ENCODE data around the gene DRAM2.
"Not testable (repeated sequence)": the region's sequence is repeated elsewhere in the genome, so short reads cannot be mapped to it uniquely, and the experiment has no call there.

Gene DRAM2

GRCh38 chr1:111129376-111129775 lies 10.5 kb downstream of the DRAM2 start:
- H3K9me3 Mint-ChIP-seq: peaks cover 3 to 14% of the 10 kb centered on the region in 2 donors
- H3K4me3 Mint-ChIP-seq: peak overlapping the region; percentile 16 to 64
- ATAC-seq (replicated peaks): peak in 1 of 2 donors; percentile 32
- peak overlapping the region; percentile 88 for H3K27ac Mint-ChIP-seq
- no peaks in the 10 kb centered on the region for H3K27me3 Mint-ChIP-seq
- DNase-seq: no peak
- H3K36me3 Mint-ChIP-seq: peaks cover 39 to 55% of the 10 kb centered on the region in 2 donors
- peaks cover 33 to 77% of the 10 kb centered on the region in 2 donors for H3K4me1 Mint-ChIP-seq

DNA sequence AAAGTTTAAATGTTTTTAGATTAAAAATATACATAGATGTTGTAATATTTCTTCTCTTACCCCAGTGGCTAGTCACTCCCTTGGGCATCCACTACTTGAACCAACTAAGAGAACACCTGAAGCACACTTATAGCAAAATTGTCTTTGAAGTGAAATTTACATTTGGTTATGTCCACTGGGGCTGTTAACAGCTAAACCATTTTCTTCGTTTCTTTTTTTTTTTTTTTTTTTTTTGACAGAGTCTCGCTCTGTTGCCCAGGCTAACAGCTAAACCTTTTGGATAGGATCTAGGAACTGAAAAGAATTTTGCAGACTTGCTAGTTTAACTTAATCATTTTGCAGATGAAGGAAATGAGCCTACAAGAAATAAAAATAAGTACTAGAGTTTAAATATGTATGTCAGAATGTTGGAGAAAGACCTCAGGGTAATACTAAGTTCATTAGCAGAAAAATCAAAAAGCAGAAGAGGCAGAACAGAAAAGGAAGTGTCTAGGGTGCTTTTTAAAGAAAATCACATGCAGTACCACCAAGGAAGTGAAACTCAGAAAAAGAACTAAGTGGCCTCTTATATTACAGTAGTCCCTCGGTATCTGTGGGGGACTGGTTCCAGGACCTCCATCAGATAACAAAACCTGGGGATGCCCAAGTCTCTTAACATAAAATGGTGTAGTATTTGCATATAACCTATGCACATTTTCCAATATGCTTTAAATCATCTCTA lies 11.8 kb downstream of the DRAM2 start:
- Mint-ChIP-seq H3K27ac (peak overlapping the region; percentile 95), H3K4me1 (peaks cover 35 to 78% of the 10 kb centered on the region in 2 donors), H3K9me3 (peaks cover 3 to 9% of the 10 kb centered on the region in 2 donors), H3K36me3 (peaks cover 41 to 57% of the 10 kb centered on the region in 2 donors), H3K4me3 (peak overlapping the region; percentile 4 to 62), H3K27me3 (no peaks in the 10 kb centered on the region)
- DNase-seq (peak; percentile 35), ATAC-seq (replicated peaks) (peak; percentile 94 to 95)

- no peak for DNase-seq
- peaks cover 30 to 75% of the 10 kb centered on the region in 2 donors for H3K4me1 Mint-ChIP-seq
- no peak overlapping the region for H3K4me3 Mint-ChIP-seq
- H3K9me3 Mint-ChIP-seq: peaks cover 0 to 5% of the 10 kb centered on the region in 2 donors
- no peak for ATAC-seq (replicated peaks)
- no peaks in the 10 kb centered on the region for H3K27me3 Mint-ChIP-seq
- peaks cover 44 to 54% of the 10 kb centered on the region in 2 donors for H3K36me3 Mint-ChIP-seq
- H3K27ac Mint-ChIP-seq: peak overlapping the region; percentile 82
These were observed 13.5 kb downstream of the DRAM2 start for GRCh38 chr1:111126354-111126753.

GRCh38 chr1:111116496-111116895 lies 23.4 kb downstream of the DRAM2 start:
- no peak overlapping the region for H3K27ac Mint-ChIP-seq
- H3K36me3 Mint-ChIP-seq: peaks cover 23 to 30% of the 10 kb centered on the region in 2 donors
- no peak for ATAC-seq (replicated peaks)
- H3K4me1 Mint-ChIP-seq: peaks cover 4 to 10% of the 10 kb centered on the region in 2 donors
- no peak overlapping the region for H3K4me3 Mint-ChIP-seq
- H3K9me3 Mint-ChIP-seq: no peaks in the 10 kb centered on the region
- H3K27me3 Mint-ChIP-seq: no peaks in the 10 kb centered on the region
- no peak for DNase-seq

GRCh38 chr1:111110197-111110899 lies 29.5 kb downstream of the DRAM2 start:
- DNase-seq: no peak

DNA sequence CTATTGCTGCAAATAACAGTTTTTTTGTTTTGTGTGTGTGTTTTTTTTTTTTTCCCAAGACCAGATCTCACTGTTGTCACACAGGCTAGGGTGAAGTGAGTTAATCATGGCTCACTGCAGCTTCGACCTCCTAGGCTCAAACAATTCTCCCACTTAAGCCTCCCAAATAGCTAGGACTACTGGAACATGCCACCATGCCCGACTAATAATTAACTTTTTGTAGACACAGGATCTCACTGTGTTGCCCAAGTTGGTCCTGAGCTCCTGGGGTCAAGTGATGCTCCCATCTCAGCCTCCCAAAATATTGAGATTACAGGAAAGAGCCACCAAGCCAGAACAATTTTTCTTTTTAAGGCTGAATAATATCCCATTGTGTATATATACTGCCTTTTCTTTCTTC lies 34.9 kb downstream of the DRAM2 start:
- no peak for ATAC-seq (replicated peaks)
- peaks cover 23 to 34% of the 10 kb centered on the region in 2 donors for H3K9me3 Mint-ChIP-seq
- no peak overlapping the region for H3K4me3 Mint-ChIP-seq

More at GRCh38 chr1:111110197-111110899, 29.5 kb downstream of the DRAM2 start:
- Mint-ChIP-seq H3K27ac (no peak overlapping the region), H3K4me3 (no peak overlapping the region), H3K27me3 (no peaks in the 10 kb centered on the region), H3K4me1 (peaks cover 2 to 9% of the 10 kb centered on the region in 2 donors), H3K36me3 (peaks cover 37 to 49% of the 10 kb centered on the region in 2 donors), H3K9me3 (peaks cover 4 to 6% of the 10 kb centered on the region in 2 donors)
- no peak for ATAC-seq (replicated peaks)

GRCh38 chr1:111101854-111102642 lies 37.8 kb downstream of the DRAM2 start:
- no peaks in the 10 kb centered on the region for H3K27me3 Mint-ChIP-seq
- ATAC-seq (replicated peaks) (no peak), DNase-seq (no peak)
- peaks cover 3 to 10% of the 10 kb centered on the region in 2 donors for H3K4me1 Mint-ChIP-seq
- H3K27ac Mint-ChIP-seq: peak overlapping the region; percentile 70
- H3K4me3 Mint-ChIP-seq: no peak overlapping the region
- H3K9me3 Mint-ChIP-seq: peaks cover 36 to 40% of the 10 kb centered on the region in 2 donors
- peaks cover 52 to 75% of the 10 kb centered on the region in 2 donors for H3K36me3 Mint-ChIP-seq

More for the DNA sequence above, 34.9 kb downstream of the DRAM2 start:
- Mint-ChIP-seq H3K27me3 (no peaks in the 10 kb centered on the region), H3K4me1 (no peaks in the 10 kb centered on the region), H3K27ac (no peak overlapping the region), H3K36me3 (peaks cover 48 to 65% of the 10 kb centered on the region in 2 donors)
- no peak for DNase-seq

- peaks cover 57 to 74% of the 10 kb centered on the region in 2 donors for H3K36me3 Mint-ChIP-seq
- H3K27me3 Mint-ChIP-seq: no peaks in the 10 kb centered on the region
- H3K4me1 Mint-ChIP-seq: peaks cover 3 to 10% of the 10 kb centered on the region in 2 donors
- ATAC-seq (replicated peaks) (no peak), DNase-seq (no peak)
- peaks cover 43 to 47% of the 10 kb centered on the region in 2 donors for H3K9me3 Mint-ChIP-seq
- no peak overlapping the region for H3K4me3 Mint-ChIP-seq
- H3K27ac Mint-ChIP-seq: no peak overlapping the region
These were observed 40.6 kb downstream of the DRAM2 start for GRCh38 chr1:111099289-111099688.

- Mint-ChIP-seq H3K4me3 (no peak overlapping the region), H3K9me3 (peaks cover 45 to 50% of the 10 kb centered on the region in 2 donors), H3K36me3 (peaks cover 54 to 78% of the 10 kb centered on the region in 2 donors), H3K27ac (no peak overlapping the region), H3K27me3 (no peaks in the 10 kb centered on the region), H3K4me1 (peaks cover 3 to 10% of the 10 kb centered on the region in 2 donors)
- peak; percentile 27 to 50 for ATAC-seq (replicated peaks)
- no peak for DNase-seq
These were observed 42.4 kb downstream of the DRAM2 start for GRCh38 chr1:111097356-111098099.

DNA sequence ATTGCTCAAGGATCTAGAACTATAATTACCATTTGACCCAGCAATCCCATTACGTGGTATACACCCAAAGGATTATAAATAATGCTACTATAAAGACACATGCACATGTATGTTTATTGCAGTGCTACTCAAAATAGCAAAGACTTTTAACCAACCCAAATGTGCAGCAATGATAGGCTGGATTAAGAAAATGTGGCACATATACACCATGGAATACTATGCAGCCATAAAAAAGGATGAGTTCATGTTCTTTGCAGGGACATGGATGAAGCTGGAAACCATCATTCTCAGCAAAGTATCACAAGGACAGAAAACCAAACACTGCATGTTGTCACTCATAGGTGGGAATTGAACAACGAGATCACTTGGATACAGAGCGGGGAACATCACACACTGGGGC lies 44.5 kb downstream of the DRAM2 start:
- H3K27me3 Mint-ChIP-seq; H3K4me1 Mint-ChIP-seq; H3K27ac Mint-ChIP-seq; DNase-seq; ATAC-seq (replicated peaks); H3K4me3 Mint-ChIP-seq: not testable (repeated sequence)
- Mint-ChIP-seq H3K9me3 (peaks cover 30 to 32% of the 10 kb centered on the region in 2 donors), H3K36me3 (peaks cover 40 to 60% of the 10 kb centered on the region in 2 donors)

DNA sequence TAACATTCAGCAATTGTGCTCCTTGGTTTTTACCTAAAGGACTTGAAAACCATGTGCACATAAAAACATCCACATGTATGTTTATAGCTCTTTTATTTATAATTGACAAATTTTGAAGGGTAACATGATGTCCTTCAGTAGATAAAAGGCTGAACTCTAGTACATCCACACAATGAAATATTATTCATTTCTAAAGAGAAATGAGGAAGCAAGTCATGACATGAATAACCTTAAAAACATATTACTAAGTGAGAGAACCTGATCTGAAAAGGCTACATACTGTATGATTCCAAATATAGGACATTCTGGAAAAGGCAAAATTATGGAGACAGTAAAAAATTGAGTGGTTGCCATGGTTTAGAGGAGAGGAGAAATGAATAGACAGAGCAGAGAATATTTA lies 50.3 kb downstream of the DRAM2 start:
- Mint-ChIP-seq H3K27ac (no peak overlapping the region), H3K4me3 (no peak overlapping the region), H3K27me3 (no peaks in the 10 kb centered on the region), H3K4me1 (peaks cover 7 to 16% of the 10 kb centered on the region in 2 donors), H3K9me3 (peaks cover 7 to 8% of the 10 kb centered on the region in 2 donors), H3K36me3 (peaks cover 22 to 37% of the 10 kb centered on the region in 2 donors)
- DNase-seq: no peak
- peak; percentile 73 to 78 for ATAC-seq (replicated peaks)

GRCh38 chr1:111085676-111086075 lies 54.2 kb downstream of the DRAM2 start:
- peaks cover 22 to 39% of the 10 kb centered on the region in 2 donors for H3K4me1 Mint-ChIP-seq
- H3K9me3 Mint-ChIP-seq: peaks cover 14 to 16% of the 10 kb centered on the region in 2 donors
- H3K27me3 Mint-ChIP-seq: no peaks in the 10 kb centered on the region
- no peak overlapping the region for H3K4me3 Mint-ChIP-seq
- DNase-seq (no peak), ATAC-seq (replicated peaks) (no peak)
- H3K27ac Mint-ChIP-seq: peak overlapping the region; percentile 38
- H3K36me3 Mint-ChIP-seq: peaks cover 20 to 28% of the 10 kb centered on the region in 2 donors

DNA sequence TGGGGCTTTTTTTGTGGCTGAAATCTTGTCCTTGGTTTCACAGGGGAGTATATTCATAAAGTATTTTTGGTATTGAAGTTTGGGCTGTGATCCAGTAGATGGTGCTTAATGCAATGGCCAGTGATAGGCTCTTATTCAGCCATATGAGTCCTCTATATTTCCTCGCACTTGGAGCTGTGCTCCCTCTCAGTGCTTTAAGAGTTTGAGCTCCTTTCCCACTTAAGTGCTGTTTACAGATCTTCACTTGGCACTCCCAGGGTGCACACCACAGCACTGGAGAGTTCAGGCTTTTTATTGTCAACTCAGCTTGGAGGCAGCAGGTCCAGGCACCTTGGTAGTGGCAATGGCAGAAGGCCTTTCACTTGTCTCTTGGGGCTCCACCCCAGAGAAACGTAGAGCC lies 54.9 kb downstream of the DRAM2 start:
- DNase-seq: no peak
- Mint-ChIP-seq H3K4me1 (peaks cover 22 to 39% of the 10 kb centered on the region in 2 donors), H3K4me3 (no peak overlapping the region), H3K27me3 (no peaks in the 10 kb centered on the region), H3K27ac (peak overlapping the region; percentile 38), H3K36me3 (peaks cover 20 to 29% of the 10 kb centered on the region in 2 donors), H3K9me3 (peaks cover 14 to 17% of the 10 kb centered on the region in 2 donors)
- no peak for ATAC-seq (replicated peaks)
